GM21447 (cell line): ENCODE data around the gene ZNF500.

Source experiments
- ATAC-seq: cut with Tn5 transposase; IDR thresholded peaks from one replicate; pipeline ENCODE4 v1.9.1; 2021; ENCODE audit not compliant: unreplicated experiment

ZNF500 gene

GRCh38 chr16:4775005-4775404 lies 8.0 kb upstream of the ZNF500 start:
- no peak for ATAC-seq

GRCh38 chr16:4772351-4772750 lies 5.4 kb upstream of the ZNF500 start:
- no peak for ATAC-seq

GRCh38 chr16:4771646-4772045 lies 4.7 kb upstream of the ZNF500 start:
- ATAC-seq = no peak

- no peak for ATAC-seq
These were observed 2.3 kb upstream of the ZNF500 start for GRCh38 chr16:4769306-4769638.

DNA sequence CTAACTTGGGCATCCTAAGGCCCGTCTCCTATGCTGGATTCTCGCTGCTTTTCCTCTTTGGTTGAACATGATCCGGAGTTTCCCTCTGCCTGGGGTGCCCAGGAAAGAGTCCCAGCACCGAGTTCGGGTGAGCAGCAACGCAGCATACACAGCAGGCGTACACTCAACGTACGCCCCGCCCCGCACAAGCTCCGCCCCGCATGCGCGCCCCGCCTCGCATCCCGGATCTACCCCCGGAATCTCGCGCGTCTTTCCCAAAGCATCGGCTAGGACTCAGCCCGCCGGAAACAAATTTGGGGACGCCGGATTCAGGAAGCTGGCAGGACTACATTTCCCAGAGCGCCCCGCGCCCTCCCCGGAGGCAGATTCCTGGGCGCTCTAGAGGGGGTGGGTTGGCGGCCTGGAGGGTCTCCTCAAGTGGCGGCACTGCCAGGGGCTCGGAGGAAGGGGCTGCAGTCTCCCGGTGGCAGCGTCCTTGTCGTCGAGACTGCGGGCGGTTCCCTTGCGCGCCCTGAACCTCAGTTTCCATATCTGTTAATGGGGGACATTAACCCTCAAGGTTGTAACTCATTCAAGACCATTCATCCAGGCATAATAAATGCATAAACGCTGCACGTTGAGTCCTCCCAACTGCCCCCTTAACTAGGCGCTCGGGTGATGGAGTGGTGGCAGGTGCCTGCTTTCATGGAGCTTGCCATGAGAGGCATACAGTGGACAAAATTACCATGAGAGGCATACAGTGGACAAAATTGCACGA lies 1.8 kb upstream of the ZNF500 start:
- ATAC-seq = peak; percentile 67

DNA sequence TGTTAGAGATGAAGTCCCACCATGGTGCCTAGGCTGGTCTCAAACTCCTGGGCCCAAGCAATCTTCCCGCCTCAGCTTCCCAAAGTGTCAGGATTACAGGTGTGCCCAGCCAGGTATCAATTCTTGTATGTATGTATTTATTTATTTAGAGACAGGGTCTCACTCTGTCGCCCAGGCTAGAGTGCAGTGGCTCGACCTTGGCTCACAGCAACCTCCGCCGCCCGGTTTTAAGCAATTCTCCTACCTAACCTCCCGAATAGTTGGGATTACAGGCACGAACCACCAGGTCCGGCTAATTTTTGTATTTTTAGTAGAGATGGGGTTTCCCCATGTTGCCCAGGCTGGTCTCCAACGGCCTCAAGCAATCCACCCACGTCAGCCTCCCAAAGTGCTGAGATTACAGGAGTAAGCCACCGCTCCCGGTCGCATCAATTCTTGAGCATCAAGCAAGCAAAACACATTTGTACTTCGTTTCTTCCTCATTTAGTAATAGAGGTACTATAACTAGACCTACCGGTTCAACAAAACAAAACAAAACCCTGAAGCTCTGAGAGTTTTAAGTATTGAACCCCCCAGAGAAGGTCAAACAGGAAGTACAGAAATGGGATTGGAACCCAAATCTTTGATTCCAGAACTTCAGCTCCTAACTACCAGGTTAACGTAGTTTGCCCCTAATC lies 1.0 kb upstream of the ZNF500 start:
- peak; percentile 8 for ATAC-seq

GRCh38 chr16:4765511-4766474 lies 1.2 kb downstream of the ZNF500 start:
- no peak for ATAC-seq

GRCh38 chr16:4763791-4764190 lies 3.2 kb downstream of the ZNF500 start:
- no peak for ATAC-seq

DNA sequence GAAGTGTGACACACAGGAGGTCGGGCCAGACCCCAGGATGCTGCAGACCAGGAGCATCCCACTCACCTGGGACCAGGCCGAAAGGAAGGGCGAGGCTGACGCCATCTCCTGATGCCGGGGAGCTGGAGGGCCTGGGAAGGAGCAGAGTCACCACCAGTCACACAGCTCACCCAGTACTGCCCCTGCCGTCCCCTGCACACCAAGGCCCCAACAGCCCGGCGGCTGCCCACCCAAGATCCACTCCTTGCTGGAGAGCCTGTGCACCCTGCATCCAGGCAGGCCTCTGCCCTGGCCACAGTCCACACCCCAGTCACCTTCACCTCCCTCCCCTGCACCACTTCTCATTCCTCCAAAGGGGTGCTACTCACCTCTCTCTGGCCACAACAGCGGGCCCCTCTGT lies 4.8 kb downstream of the ZNF500 start:
- no peak for ATAC-seq

GRCh38 chr16:4760221-4760910 lies 6.6 kb downstream of the ZNF500 start:
- ATAC-seq = no peak

GRCh38 chr16:4755687-4756086 lies 11.3 kb downstream of the ZNF500 start:
- ATAC-seq = no peak

- ATAC-seq = no peak
These were observed 12.1 kb downstream of the ZNF500 start for GRCh38 chr16:4754865-4755264.

DNA sequence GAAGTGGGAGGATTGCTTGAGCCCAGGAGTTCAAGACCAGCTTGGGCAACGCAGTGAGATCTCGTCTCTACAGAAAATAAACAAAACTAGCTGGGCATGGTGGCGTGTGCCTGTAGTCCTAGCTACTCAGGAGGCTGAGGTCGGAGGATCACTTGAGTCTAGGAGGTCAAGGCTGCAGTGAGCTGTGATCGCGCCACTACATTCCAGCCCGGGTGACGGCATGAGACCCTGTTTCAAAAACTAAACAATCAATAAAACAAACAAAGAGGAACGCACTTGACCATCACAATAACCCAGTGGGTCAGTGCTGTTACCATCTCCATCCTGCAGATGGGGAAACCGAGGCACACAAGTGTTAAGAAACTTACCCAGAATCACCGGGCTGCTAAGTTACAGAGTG lies 13.7 kb downstream of the ZNF500 start:
- no peak for ATAC-seq

DNA sequence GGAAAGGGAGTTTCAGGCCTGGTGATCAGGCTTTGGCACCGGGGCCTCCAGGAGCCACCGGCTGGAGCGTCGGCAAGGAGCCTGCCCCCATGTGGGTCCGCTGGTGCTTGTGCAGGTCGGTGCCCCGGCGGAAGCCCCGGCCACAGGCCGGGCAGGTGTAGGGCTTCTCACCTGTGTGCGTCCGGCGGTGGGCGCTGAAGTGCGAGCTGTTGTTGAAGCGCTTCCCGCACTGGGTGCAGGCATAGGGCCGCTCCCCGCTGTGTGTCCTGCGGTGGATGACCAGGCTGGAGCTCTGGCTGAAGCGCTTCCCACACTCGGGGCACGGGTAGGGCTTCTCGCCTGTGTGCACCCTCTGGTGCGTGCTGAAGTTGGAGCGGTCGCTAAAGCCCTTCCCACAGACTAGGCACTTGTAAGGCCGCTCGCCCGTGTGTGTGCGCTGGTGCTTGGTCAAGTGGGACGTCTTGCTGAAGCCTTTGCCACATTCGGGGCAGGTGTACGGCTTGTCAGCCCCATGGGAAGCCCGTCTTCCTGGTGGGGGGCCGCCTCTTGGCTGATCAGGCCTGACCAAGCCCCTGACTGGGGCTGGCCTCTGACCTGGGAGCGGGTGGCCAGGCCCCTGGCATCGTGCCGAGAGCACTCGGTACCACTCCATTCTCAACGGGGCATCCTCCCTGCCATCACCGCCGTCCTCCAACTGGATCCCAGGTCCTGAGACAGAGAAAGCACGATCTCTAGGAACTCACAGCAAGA lies 14.4 kb downstream of the ZNF500 start:
- no peak for ATAC-seq

- no peak for ATAC-seq
These were observed 16.1 kb downstream of the ZNF500 start for GRCh38 chr16:4750896-4751295.

DNA sequence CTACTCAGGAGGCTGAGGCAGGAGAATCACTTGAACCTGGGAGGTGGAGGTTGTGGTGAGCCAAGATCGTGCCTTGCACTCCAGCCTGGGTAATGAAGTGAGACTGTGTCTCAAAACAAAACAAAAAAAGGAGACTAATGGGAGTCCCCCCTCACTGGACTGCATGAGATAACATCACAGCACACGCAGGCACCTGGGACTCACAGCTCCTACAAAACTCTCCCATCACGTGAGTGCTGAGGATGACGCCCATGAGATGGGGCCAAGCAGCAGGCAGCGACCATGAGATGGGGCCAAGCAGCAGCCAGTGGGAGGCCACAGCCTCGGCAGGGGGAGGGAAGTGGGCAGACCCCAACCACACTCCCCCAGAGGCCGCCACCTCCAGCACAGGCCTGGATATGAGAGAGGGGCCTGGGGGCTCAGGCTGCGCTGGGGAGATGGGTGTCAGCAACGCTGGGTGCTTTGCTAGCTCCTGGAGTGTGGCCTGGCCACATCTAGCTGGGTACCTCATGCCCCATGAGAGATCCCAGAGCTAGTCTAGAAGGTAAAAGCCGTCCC lies 17.2 kb downstream of the ZNF500 start:
- no peak for ATAC-seq

DNA sequence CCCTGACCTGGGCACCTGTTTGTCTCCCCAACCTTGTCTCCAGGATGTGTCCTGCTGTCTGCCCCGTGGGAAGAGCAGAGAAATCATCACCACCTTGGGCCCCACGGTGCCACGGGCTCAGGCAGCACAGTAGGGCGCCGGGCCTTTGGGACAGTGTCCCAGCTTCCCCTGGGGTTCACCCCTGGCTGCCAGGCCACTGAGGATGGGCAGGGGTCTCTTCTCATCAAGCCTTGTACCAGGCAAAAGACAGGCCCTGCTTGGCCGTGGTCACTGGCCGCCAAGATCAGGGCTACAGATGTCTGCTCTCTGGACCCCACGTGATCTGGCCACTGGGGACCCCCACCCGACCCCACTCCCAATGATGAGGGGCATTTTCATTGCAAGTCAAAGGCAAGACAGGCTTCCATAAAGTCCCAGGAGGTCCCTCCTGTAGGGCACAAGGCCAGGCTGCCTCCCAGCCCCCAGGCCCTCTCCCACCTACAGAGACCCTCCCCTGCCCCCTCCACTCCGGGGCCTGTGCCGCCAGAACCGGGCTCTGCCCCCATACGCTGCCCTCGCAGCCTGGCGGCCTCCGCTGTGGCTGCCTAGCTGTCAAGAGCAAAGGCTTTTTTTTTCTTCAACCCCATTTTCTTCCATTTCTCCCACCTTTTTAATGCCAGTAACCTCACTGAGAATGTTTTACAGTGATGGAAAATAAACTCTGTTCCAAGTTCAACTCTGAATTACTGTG lies 18.1 kb downstream of the ZNF500 start:
- ATAC-seq = no peak

DNA sequence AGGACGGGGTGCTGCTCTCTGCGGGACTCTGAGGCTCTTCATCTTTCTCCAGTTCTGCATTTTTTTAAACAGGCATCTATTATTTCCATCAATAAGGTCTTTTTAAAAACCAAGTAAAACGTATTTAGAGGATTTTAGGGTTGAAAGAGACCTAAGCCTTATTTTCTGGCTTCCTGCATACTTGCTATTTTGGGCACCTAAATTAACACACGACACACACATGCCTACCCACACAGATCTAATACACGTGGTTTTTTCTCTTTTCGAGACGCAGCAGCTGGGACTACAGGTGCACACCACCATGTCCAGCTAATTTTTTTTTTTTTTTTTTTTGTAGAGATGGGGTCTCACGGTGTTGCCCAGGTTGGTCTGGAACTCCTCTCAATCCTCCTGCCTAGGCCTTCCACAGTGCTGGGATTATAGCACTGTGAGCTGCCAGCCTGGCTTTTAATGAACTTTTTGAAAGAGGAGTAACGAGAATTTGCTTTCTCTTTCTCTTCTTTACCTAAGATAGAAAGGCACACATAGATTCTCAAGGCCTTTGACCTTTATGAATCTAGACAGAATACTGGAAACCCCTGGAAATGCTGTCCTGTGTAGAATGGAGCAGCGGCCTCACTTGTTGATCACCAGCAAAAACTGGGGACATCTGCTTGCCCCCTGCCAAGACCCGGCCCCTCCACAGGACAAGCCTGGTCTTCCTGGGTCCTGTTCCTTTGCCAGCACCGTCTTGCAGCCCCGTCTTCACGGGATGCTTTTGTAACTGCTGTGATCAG lies 18.9 kb downstream of the ZNF500 start:
- no peak for ATAC-seq
